PC-3 (cell line): ENCODE measurements around the gene TMEM271. TPM values are rescaled to one million over a fixed set of nuclear protein-coding genes. Genes with fewer than 3 reads are reported as not detected.

Experiments
- ATAC-seq: fragments of 200-7000 bp; cut with Tn5 transposase; 2 replicates; pipeline ENCODE4 v1.9.1; 2020; ENCODE audit warnings: mild to moderate bottlenecking, moderate library complexity
- BruUV-seq: library from RNA; stranded (reverse); fragments of 400-500 nt; replicated peaks from 2 replicates; lab custom pipeline; 2021; lab: Mats Ljungman, UMichigan
- CTCF ChIA-PET: fragments of 300-600 bp; sonication (Branson Sonifier 250); formaldehyde crosslinking; loops from one replicate; lab custom pipeline; 2022; ENCODE audit warnings: antibody characterized with exemption; lab: Charles Lee
- POLR2A ChIA-PET: fragments of 300-600 bp; sonication (Branson Sonifier 250); formaldehyde crosslinking; loops from one replicate; lab custom pipeline; 2022; ENCODE audit warnings: antibody characterized with exemption; ENCODE audit not compliant: unreplicated experiment; lab: Charles Lee
- DNase-seq: peaks from one replicate; pipeline ENCODE4 v3.0.0-alpha.2; 2015
- H2AFZ ChIP-seq: fragments of 300-600 bp; sonication (generic); 2 replicates; pipeline ENCODE4 v1.6.0; 2016; ENCODE audit warnings: antibody characterized with exemption, low read length
- H3F3A ChIP-seq: fragments of 300-600 bp; sonication (generic); one replicate; pipeline ENCODE4 v1.6.0; 2017; ENCODE audit warnings: antibody characterized with exemption, low read length, control low read depth, mild to moderate bottlenecking; ENCODE audit not compliant: unreplicated experiment
- H3K27ac ChIP-seq: fragments of 300-600 bp; sonication (generic); 2 replicates; pipeline ENCODE4 v1.5.1; 2016; ENCODE audit warnings: mild to moderate bottlenecking, low read length
- H3K27me3 ChIP-seq: fragments of 300-600 bp; sonication (generic); 2 replicates; pipeline ENCODE4 v1.6.1; 2016; ENCODE audit warnings: low read length, mixed read lengths
- H3K36me3 ChIP-seq: fragments of 300-600 bp; sonication (generic); 2 replicates; pipeline ENCODE4 v1.6.1; 2016; ENCODE audit warnings: low read depth, mixed run types, low read length, mixed read lengths
- H3K4me1 ChIP-seq: fragments of 300-600 bp; sonication (generic); 2 replicates; pipeline ENCODE4 v1.5.1; 2016; ENCODE audit warnings: low read length; ENCODE audit not compliant: insufficient read depth
- H3K4me2 ChIP-seq: fragments of 300-600 bp; sonication (generic); 2 replicates; pipeline ENCODE4 v1.6.0; 2016; ENCODE audit warnings: low read length
- H3K4me3 ChIP-seq: fragments of 300-600 bp; sonication (generic); 2 replicates; pipeline ENCODE4 v1.5.1; 2016; ENCODE audit warnings: mild to moderate bottlenecking, low read length, mixed read lengths
- H3K79me2 ChIP-seq: fragments of 300-600 bp; sonication (generic); 2 replicates; pipeline ENCODE4 v1.6.1; 2017; ENCODE audit warnings: low read length, mixed read lengths
- H3K9ac ChIP-seq: fragments of 300-600 bp; sonication (generic); 2 replicates; pipeline ENCODE4 v1.6.0; 2016; ENCODE audit warnings: mild to moderate bottlenecking, low read length
- H3K9me2 ChIP-seq: fragments of 300-600 bp; sonication (generic); replicated peaks from 2 replicates; pipeline ENCODE4 v1.6.1; 2016; ENCODE audit warnings: mixed run types, low read length, mixed read lengths
- H3K9me3 ChIP-seq: fragments of 300-600 bp; sonication (generic); 2 replicates; pipeline ENCODE4 v1.6.1; 2016; ENCODE audit warnings: low read length, mixed read lengths
- H4K20me1 ChIP-seq: fragments of 300-600 bp; sonication (generic); 2 replicates; pipeline ENCODE4 v1.6.1; 2016; ENCODE audit warnings: low read length, mixed read lengths
- EZH2 ChIP-seq: fragments of 300-600 bp; sonication (generic); IDR thresholded peaks from one replicate; pipeline ENCODE4 v1.6.1; 2017; ENCODE audit warnings: antibody characterized with exemption, mild to moderate bottlenecking, low read length; ENCODE audit not compliant: unreplicated experiment
- EZH2phosphoT487 ChIP-seq: fragments of 300-600 bp; sonication (generic); IDR thresholded peaks from 2 replicates; pipeline ENCODE4 v1.6.1; 2018; ENCODE audit warnings: mild to moderate bottlenecking, antibody characterized with exemption, low read length, borderline replicate concordance
- intact Hi-C: fragments of 100-400 bp; cut with micrococcal nuclease; formaldehyde crosslinking; loops from 2 replicates; pipeline ENCODE4 v1.9.0; 2023
- total RNA-seq: library from RNA; depleted of rRNA; stranded (reverse); fragments of >200 nt; gene quantifications from 2 replicates; pipeline ENCODE4 v1.2.3, GENCODE V29; 2014
- TF ChIP-seq, protein P1 (sequence below): fragments of 300-600 bp; sonication (generic); conservative IDR thresholded peaks from 2 replicates; pipeline ENCODE4 v1.5.1; 2017; ENCODE audit warnings: antibody characterized with exemption, low read depth, mild to moderate bottlenecking, low read length

Gene TMEM271
- total RNA-seq, 1 experiment from 2014 or later: not detected

DNA sequence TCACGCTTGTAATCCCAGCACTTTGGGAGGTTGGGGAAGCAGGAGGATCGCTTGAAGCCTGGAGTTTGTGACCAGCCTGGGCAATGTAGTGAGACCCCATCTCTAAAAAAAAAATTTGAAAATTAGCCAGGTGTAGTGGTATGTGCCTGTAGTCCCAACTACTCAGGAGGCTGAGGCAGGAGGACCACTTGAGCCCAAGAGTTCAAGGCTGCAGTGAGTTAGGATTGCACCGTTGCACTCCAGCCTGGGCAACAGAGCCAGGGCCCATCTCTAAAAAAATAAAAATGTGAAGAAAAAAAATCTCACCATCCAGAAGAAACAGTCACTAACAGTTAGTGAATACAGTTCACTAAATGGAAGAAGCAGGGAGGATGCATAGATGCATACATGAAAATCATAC is 34.8 kb downstream of the TMEM271 start:
- H3K4me1 ChIP-seq: no peaks in the 10 kb centered on the region
- ChIA-PET CTCF (no interaction called here), POLR2A (no interaction called here)
- H2AFZ ChIP-seq: no peak overlapping the region
- H3K9me3 ChIP-seq: no peaks in the 10 kb centered on the region
- H3F3A ChIP-seq: no peaks in the 10 kb centered on the region
- H3K4me3 ChIP-seq: no peak overlapping the region
- no peaks in the 10 kb centered on the region for H4K20me1 ChIP-seq
- H3K36me3 ChIP-seq: no peaks in the 10 kb centered on the region
- DNase-seq (no peak), ATAC-seq (no peak)
- no peaks in the 10 kb centered on the region for H3K79me2 ChIP-seq
- H3K9me2 ChIP-seq: no peaks in the 10 kb centered on the region
- H3K4me2 ChIP-seq: no peak overlapping the region
- H3K9ac ChIP-seq: no peak overlapping the region
- peaks cover 3% of the 10 kb centered on the region; the same call in 1 of the 2 replicates for H3K27me3 ChIP-seq
- no TSS peak for BruUV-seq
- no peak overlapping the region for H3K27ac ChIP-seq
- intact Hi-C loops: no loop called here
- no peak for TF ChIP-seq EZH2
- TF ChIP-seq, protein P1, sequence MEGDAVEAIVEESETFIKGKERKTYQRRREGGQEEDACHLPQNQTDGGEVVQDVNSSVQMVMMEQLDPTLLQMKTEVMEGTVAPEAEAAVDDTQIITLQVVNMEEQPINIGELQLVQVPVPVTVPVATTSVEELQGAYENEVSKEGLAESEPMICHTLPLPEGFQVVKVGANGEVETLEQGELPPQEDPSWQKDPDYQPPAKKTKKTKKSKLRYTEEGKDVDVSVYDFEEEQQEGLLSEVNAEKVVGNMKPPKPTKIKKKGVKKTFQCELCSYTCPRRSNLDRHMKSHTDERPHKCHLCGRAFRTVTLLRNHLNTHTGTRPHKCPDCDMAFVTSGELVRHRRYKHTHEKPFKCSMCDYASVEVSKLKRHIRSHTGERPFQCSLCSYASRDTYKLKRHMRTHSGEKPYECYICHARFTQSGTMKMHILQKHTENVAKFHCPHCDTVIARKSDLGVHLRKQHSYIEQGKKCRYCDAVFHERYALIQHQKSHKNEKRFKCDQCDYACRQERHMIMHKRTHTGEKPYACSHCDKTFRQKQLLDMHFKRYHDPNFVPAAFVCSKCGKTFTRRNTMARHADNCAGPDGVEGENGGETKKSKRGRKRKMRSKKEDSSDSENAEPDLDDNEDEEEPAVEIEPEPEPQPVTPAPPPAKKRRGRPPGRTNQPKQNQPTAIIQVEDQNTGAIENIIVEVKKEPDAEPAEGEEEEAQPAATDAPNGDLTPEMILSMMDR: no peak
- no peak for TF ChIP-seq EZH2phosphoT487

DNA sequence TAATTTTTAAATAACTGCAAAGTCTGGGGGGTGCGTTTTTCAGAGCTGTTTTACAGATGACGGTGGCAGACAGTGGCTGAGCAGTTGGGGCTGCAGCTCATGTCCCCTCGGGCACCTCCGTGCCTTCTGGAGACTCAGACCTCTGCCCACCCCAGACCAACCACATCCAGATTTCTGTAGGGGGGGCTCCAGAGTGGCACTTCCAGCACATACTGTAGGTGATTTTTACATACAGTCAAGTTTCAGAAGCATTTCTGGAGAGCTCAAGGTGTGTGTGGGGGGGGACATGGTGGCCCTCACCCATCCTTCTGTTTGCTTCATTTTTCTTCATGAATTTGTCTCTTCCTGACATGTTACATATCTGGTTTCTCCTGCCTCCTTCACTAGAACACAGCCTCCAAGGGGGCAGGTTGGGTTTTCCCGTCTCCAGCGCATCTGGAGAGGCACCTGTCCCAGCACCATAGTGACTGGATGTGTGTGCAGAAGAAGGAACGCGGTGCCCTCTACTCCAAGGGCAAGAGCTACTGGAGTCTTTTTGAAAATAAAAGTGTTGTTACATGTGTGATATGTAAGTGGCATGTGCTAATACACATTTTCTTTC is 37.5 kb downstream of the TMEM271 start:
- ATAC-seq (no peak), DNase-seq (no peak)
- ChIA-PET CTCF (no interaction called here), POLR2A (no interaction called here)
- H3K9me3 ChIP-seq: no peaks in the 10 kb centered on the region
- H3K4me1 ChIP-seq: no peaks in the 10 kb centered on the region
- H3F3A ChIP-seq: no peaks in the 10 kb centered on the region
- H2AFZ ChIP-seq: no peak overlapping the region
- intact Hi-C loops: no loop called here
- H3K27ac ChIP-seq: no peak overlapping the region
- no peaks in the 10 kb centered on the region for H4K20me1 ChIP-seq
- H3K9me2 ChIP-seq: no peaks in the 10 kb centered on the region
- H3K4me2 ChIP-seq: no peak overlapping the region
- no peaks in the 10 kb centered on the region for H3K36me3 ChIP-seq
- TF ChIP-seq, protein P1: no peak
- TF ChIP-seq EZH2 (no peak), EZH2phosphoT487 (no peak)
- no peaks in the 10 kb centered on the region for H3K27me3 ChIP-seq
- no TSS peak for BruUV-seq
- H3K4me3 ChIP-seq: no peak overlapping the region
- H3K79me2 ChIP-seq: no peaks in the 10 kb centered on the region
- H3K9ac ChIP-seq: no peak overlapping the region

DNA sequence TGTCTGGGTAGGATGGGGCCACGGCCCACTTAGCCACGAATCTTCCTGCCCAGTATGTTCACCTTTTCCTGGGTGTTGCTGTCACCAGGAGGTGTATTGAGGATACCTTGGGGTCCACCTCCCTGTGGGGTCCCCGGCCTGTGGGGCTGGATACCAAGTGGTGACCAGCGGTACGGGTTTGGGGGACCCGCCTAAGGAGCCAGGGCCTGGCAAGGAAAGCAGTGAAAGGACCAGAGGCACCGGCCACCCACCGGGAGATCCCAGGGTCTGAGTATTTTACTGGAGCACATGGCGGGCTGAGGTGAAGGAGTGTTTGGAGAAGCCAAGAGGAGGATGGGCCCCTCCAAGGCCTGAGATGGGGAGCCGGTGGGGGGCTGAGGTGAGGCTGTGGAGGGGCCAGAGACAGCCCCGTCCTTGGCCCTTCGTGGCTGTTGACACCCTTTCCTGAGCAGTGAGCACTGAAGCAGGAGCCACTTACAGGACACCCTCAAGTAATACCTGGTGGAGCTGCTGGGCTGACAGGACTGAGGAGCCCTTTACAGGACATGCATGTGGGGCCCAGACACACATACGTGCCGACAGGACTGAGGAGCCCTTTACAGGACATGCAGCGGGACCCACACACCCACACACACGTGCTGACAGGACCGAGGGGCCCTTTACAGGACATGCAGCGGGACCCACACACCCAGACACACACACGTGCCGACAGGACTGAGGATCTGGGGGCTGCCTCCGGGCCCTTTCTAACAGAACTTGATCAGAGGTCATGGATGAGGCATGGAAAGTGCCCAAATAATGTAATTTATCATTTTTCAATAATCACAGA is 38.4 kb downstream of the TMEM271 start:
- H3K9me3 ChIP-seq: no peaks in the 10 kb centered on the region
- no peak overlapping the region for H3K27ac ChIP-seq
- no peaks in the 10 kb centered on the region for H3K79me2 ChIP-seq
- DNase-seq: no peak
- no peaks in the 10 kb centered on the region for H3K4me1 ChIP-seq
- no peaks in the 10 kb centered on the region; the same call in 1 of the 2 replicates for H3K36me3 ChIP-seq
- no peaks in the 10 kb centered on the region for H3F3A ChIP-seq
- no peak for ATAC-seq
- TF ChIP-seq, protein P1: no peak
- TF ChIP-seq EZH2phosphoT487: no peak
- TF ChIP-seq EZH2: no peak
- no peak overlapping the region for H3K9ac ChIP-seq
- no TSS peak for BruUV-seq
- intact Hi-C loops: no loop called here
- no peaks in the 10 kb centered on the region for H3K27me3 ChIP-seq
- H3K4me2 ChIP-seq: no peak overlapping the region
- ChIA-PET POLR2A (no interaction called here), CTCF (no interaction called here)
- no peak overlapping the region for H3K4me3 ChIP-seq
- H3K9me2 ChIP-seq: no peaks in the 10 kb centered on the region
- no peak overlapping the region for H2AFZ ChIP-seq
- no peaks in the 10 kb centered on the region for H4K20me1 ChIP-seq
